H1 (cell line): ENCODE data around the gene SMC3. TPM values are rescaled to one million over a fixed set of nuclear protein-coding genes. Genes with fewer than 3 reads are reported as not detected.

Experiments
- HDAC6 ChIP-seq: IDR thresholded peaks from one replicate; pipeline ENCODE4 v1.7.1; 2012; ENCODE audit warnings: low read depth, mild to moderate bottlenecking, inconsistent platforms, low read length, moderate library complexity
- SP2 ChIP-seq: IDR thresholded peaks from 2 replicates; pipeline ENCODE4 v1.6.1; 2012; ENCODE audit warnings: mild to moderate bottlenecking, low read length, inconsistent platforms
- TAF1 ChIP-seq: IDR thresholded peaks from 2 replicates; pipeline ENCODE4 v1.6.1; 2011; ENCODE audit warnings: mild to moderate bottlenecking, low read depth, low read length
- polyA plus RNA-seq, 7 experiments: library from polyadenylated mRNA; depleted of rRNA in 3 of 7; stranded (reverse) in 5 of 7; unstranded in 2 of 7; fragments of >200 nt in 5 of 7; fragments of 200-250 nt in 2 of 7; gene quantifications; 1 replicate in 5 of 7; 2 replicates in 1 of 7; 4 replicates in 1 of 7; pipeline versions ENCODE4 v1.2.1 to v1.2.3, GENCODE V29; 2011 to 2013; ENCODE audit warnings: missing spikeins in 2 of 7, mixed read lengths in 2 of 7
- total RNA-seq: library from RNA; stranded (reverse); fragmentation: NEBNext Ultra II Directional; extraction: Animal tissue kit (Norgen Biotek cat#: 25700); gene quantifications from 2 replicates; pipeline ENCODE4 v1.2.1, GENCODE V29; 2021

Gene SMC3
- total and polyA plus RNA-seq, 2 of the 8 experiments (the other 6 are each of a cell fraction or from before 2014, with no cell fraction given) = 12.7 to 93.4 TPM

GRCh38 chr10:110534571-110534970, 32.9 kb upstream of the SMC3 start (continued):
- no peak for TF ChIP-seq HDAC6
- no peak for TF ChIP-seq TAF1
- no peak for TF ChIP-seq SP2
